Measurements from ENCODE around the gene LCN15.

- TF ChIP-seq CTCF (IDR thresholded peaks at IDR 0.05) (no peak), POLR2A (IDR thresholded peaks at IDR 0.05) (no peak)
Observed at GRCh38 chr9:136743639-136744211, 20.6 kb downstream of the LCN15 start.
